NT2/D1 (cell line): ENCODE data around the gene SCN8A.

Experiments
- SUZ12 ChIP-seq: IDR thresholded peaks from 2 replicates; pipeline ENCODE4 v1.6.1; 2011; ENCODE audit not compliant: insufficient read length, insufficient read depth; ENCODE audit errors: extremely low read depth
- YY1 ChIP-seq: IDR thresholded peaks from 2 replicates; pipeline ENCODE4 v1.6.1; 2011; ENCODE audit not compliant: insufficient read length, insufficient read depth
- ZNF274 ChIP-seq: IDR thresholded peaks from 2 replicates; pipeline ENCODE4 v1.6.1; 2011; ENCODE audit warnings: mild to moderate bottlenecking, low read depth, low read length

DNA sequence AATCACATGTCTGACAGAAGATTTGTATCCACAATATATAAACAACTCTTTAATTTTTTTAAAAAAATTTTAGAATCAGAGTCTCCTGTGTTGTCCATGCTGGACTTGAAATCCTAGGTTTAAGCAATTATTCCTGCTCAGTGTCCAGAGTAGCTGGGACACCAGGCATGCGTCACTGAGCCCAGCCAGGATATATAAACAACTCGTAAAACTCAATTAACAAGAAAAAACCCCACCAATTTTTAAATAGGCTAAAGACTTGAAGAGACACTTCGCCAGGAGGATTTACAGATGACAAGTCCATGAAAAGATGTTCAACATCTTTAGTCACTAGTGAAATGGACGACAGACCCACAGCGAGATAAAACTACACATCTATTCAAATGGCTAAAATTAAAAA lies 2.0 kb upstream of the SCN8A start:
- no peak for TF ChIP-seq YY1
- TF ChIP-seq SUZ12 = no peak
- TF ChIP-seq ZNF274 = no peak
